Neural crest cell (in vitro differentiated cells): ENCODE results near the gene UBE2G1. TPM values are rescaled to one million over a fixed set of nuclear protein-coding genes. Genes with fewer than 3 reads are reported as not detected.

Experiments
- DNase-seq: peaks from one replicate; pipeline ENCODE4 v3.0.0; 2021; ENCODE audit warnings: low read depth, mixed read lengths, low spot score
- H3K27ac Mint-ChIP-seq: one replicate; pipeline ENCODE4 v1.8.0; 2021; ENCODE audit warnings: mild to moderate bottlenecking, mixed read lengths; ENCODE audit not compliant: unreplicated experiment
- H3K27me3 Mint-ChIP-seq: 2 replicates; pipeline ENCODE4 v1.8.0; 2021; ENCODE audit warnings: low read depth, mild to moderate bottlenecking, mixed read lengths
- H3K36me3 Mint-ChIP-seq: 2 replicates; pipeline ENCODE4 v1.8.0; 2021; ENCODE audit warnings: low read depth, mild to moderate bottlenecking, mixed read lengths
- H3K4me1 Mint-ChIP-seq: 2 replicates; pipeline ENCODE4 v1.8.0; 2021; ENCODE audit warnings: mixed read lengths
- H3K4me3 Mint-ChIP-seq: one replicate; pipeline ENCODE4 v1.8.0; 2021; ENCODE audit warnings: mild to moderate bottlenecking, mixed read lengths
- H3K9me3 Mint-ChIP-seq: 2 replicates; pipeline ENCODE4 v1.8.0; 2021; ENCODE audit warnings: mixed read lengths
- CTCF ChIP-seq: fragments of 200-600 bp; sonication (generic); conservative IDR thresholded peaks from 2 replicates; pipeline ENCODE4 v1.5.0; 2021; ENCODE audit warnings: antibody characterized with exemption, mild to moderate bottlenecking
- total RNA-seq: library from RNA; stranded (reverse); gene quantifications from 2 replicates; pipeline ENCODE4 v1.2.1, GENCODE V29; 2021

The UBE2G1 gene
- total RNA-seq, 1 donor from 2014 or later, result 98.5 TPM

- Mint-ChIP-seq H3K9me3 (no peaks in the 10 kb centered on the region), H3K27me3 (no peaks in the 10 kb centered on the region), H3K4me1 (no peaks in the 10 kb centered on the region), H3K27ac (no peak overlapping the region), H3K36me3 (peaks cover 6% of the 10 kb centered on the region), H3K4me3 (no peak overlapping the region)
- no peak for TF ChIP-seq CTCF
- DNase-seq, result no peak
Measured at GRCh38 chr17:4234401-4234800, 132.1 kb downstream of the UBE2G1 start.

- H3K36me3 Mint-ChIP-seq, result peaks cover 6% of the 10 kb centered on the region
- no peaks in the 10 kb centered on the region for H3K9me3 Mint-ChIP-seq
- no peak for TF ChIP-seq CTCF
- no peak overlapping the region for H3K4me3 Mint-ChIP-seq
- no peaks in the 10 kb centered on the region for H3K27me3 Mint-ChIP-seq
- no peak overlapping the region for H3K27ac Mint-ChIP-seq
- no peak for DNase-seq
- no peaks in the 10 kb centered on the region for H3K4me1 Mint-ChIP-seq
Measured at GRCh38 chr17:4233668-4234258, 132.7 kb downstream of the UBE2G1 start.

- H3K27ac Mint-ChIP-seq, result no peak overlapping the region
- H3K9me3 Mint-ChIP-seq, result no peaks in the 10 kb centered on the region
- H3K27me3 Mint-ChIP-seq, result no peaks in the 10 kb centered on the region
Measured at GRCh38 chr17:4232168-4232813, 134.2 kb downstream of the UBE2G1 start.

GRCh38 chr17:4229627-4230541 is 136.6 kb downstream of the UBE2G1 start:
- no peak for DNase-seq
- Mint-ChIP-seq H3K4me1 (no peaks in the 10 kb centered on the region), H3K27ac (no peak overlapping the region), H3K4me3 (no peak overlapping the region), H3K27me3 (no peaks in the 10 kb centered on the region), H3K9me3 (no peaks in the 10 kb centered on the region), H3K36me3 (peaks cover 3% of the 10 kb centered on the region)
- TF ChIP-seq CTCF, result no peak

More at GRCh38 chr17:4232168-4232813, 134.2 kb downstream of the UBE2G1 start:
- Mint-ChIP-seq H3K4me1 (no peaks in the 10 kb centered on the region), H3K4me3 (no peak overlapping the region), H3K36me3 (peaks cover 6% of the 10 kb centered on the region)
- no peak for DNase-seq
- no peak for TF ChIP-seq CTCF

GRCh38 chr17:4221899-4222659 is 144.4 kb downstream of the UBE2G1 start:
- DNase-seq, result no peak
- Mint-ChIP-seq H3K4me1 (no peaks in the 10 kb centered on the region), H3K36me3 (peaks cover 3% of the 10 kb centered on the region), H3K27ac (peak overlapping the region; percentile 45), H3K27me3 (no peaks in the 10 kb centered on the region), H3K4me3 (no peak overlapping the region), H3K9me3 (no peaks in the 10 kb centered on the region)
- TF ChIP-seq CTCF, result no peak
